PC-3 (cell line): ENCODE results near the gene CNIH2. TPM values are rescaled to one million over a fixed set of nuclear protein-coding genes. Genes with fewer than 3 reads are reported as not detected.
"Not testable (repeated sequence)": the region's sequence is repeated elsewhere in the genome, so short reads cannot be mapped to it uniquely, and the experiment has no call there.

Experiments
- ATAC-seq: fragments of 200-7000 bp; cut with Tn5 transposase; 2 replicates; pipeline ENCODE4 v1.9.1; 2020; ENCODE audit warnings: mild to moderate bottlenecking, moderate library complexity
- BruUV-seq: library from RNA; stranded (reverse); fragments of 400-500 nt; replicated peaks from 2 replicates; lab custom pipeline; 2021; lab: Mats Ljungman, UMichigan
- CTCF ChIA-PET: fragments of 300-600 bp; sonication (Branson Sonifier 250); formaldehyde crosslinking; loops from one replicate; lab custom pipeline; 2022; ENCODE audit warnings: antibody characterized with exemption; lab: Charles Lee
- POLR2A ChIA-PET: fragments of 300-600 bp; sonication (Branson Sonifier 250); formaldehyde crosslinking; loops from one replicate; lab custom pipeline; 2022; ENCODE audit warnings: antibody characterized with exemption; ENCODE audit not compliant: unreplicated experiment; lab: Charles Lee
- DNase-seq: peaks from one replicate; pipeline ENCODE4 v3.0.0-alpha.2; 2015
- H2AFZ ChIP-seq: fragments of 300-600 bp; sonication (generic); 2 replicates; pipeline ENCODE4 v1.6.0; 2016; ENCODE audit warnings: antibody characterized with exemption, low read length
- H3F3A ChIP-seq: fragments of 300-600 bp; sonication (generic); one replicate; pipeline ENCODE4 v1.6.0; 2017; ENCODE audit warnings: antibody characterized with exemption, low read length, control low read depth, mild to moderate bottlenecking; ENCODE audit not compliant: unreplicated experiment
- H3K27ac ChIP-seq: fragments of 300-600 bp; sonication (generic); 2 replicates; pipeline ENCODE4 v1.5.1; 2016; ENCODE audit warnings: mild to moderate bottlenecking, low read length
- H3K27me3 ChIP-seq: fragments of 300-600 bp; sonication (generic); 2 replicates; pipeline ENCODE4 v1.6.1; 2016; ENCODE audit warnings: low read length, mixed read lengths
- H3K36me3 ChIP-seq: fragments of 300-600 bp; sonication (generic); 2 replicates; pipeline ENCODE4 v1.6.1; 2016; ENCODE audit warnings: low read depth, mixed run types, low read length, mixed read lengths
- H3K4me1 ChIP-seq: fragments of 300-600 bp; sonication (generic); 2 replicates; pipeline ENCODE4 v1.5.1; 2016; ENCODE audit warnings: low read length; ENCODE audit not compliant: insufficient read depth
- H3K4me2 ChIP-seq: fragments of 300-600 bp; sonication (generic); 2 replicates; pipeline ENCODE4 v1.6.0; 2016; ENCODE audit warnings: low read length
- H3K4me3 ChIP-seq: fragments of 300-600 bp; sonication (generic); 2 replicates; pipeline ENCODE4 v1.5.1; 2016; ENCODE audit warnings: mild to moderate bottlenecking, low read length, mixed read lengths
- H3K79me2 ChIP-seq: fragments of 300-600 bp; sonication (generic); 2 replicates; pipeline ENCODE4 v1.6.1; 2017; ENCODE audit warnings: low read length, mixed read lengths
- H3K9ac ChIP-seq: fragments of 300-600 bp; sonication (generic); 2 replicates; pipeline ENCODE4 v1.6.0; 2016; ENCODE audit warnings: mild to moderate bottlenecking, low read length
- H3K9me2 ChIP-seq: fragments of 300-600 bp; sonication (generic); replicated peaks from 2 replicates; pipeline ENCODE4 v1.6.1; 2016; ENCODE audit warnings: mixed run types, low read length, mixed read lengths
- H3K9me3 ChIP-seq: fragments of 300-600 bp; sonication (generic); 2 replicates; pipeline ENCODE4 v1.6.1; 2016; ENCODE audit warnings: low read length, mixed read lengths
- H4K20me1 ChIP-seq: fragments of 300-600 bp; sonication (generic); 2 replicates; pipeline ENCODE4 v1.6.1; 2016; ENCODE audit warnings: low read length, mixed read lengths
- EZH2 ChIP-seq: fragments of 300-600 bp; sonication (generic); IDR thresholded peaks from one replicate; pipeline ENCODE4 v1.6.1; 2017; ENCODE audit warnings: antibody characterized with exemption, mild to moderate bottlenecking, low read length; ENCODE audit not compliant: unreplicated experiment
- EZH2phosphoT487 ChIP-seq: fragments of 300-600 bp; sonication (generic); IDR thresholded peaks from 2 replicates; pipeline ENCODE4 v1.6.1; 2018; ENCODE audit warnings: mild to moderate bottlenecking, antibody characterized with exemption, low read length, borderline replicate concordance
- intact Hi-C: fragments of 100-400 bp; cut with micrococcal nuclease; formaldehyde crosslinking; loops from 2 replicates; pipeline ENCODE4 v1.9.0; 2023
- total RNA-seq: library from RNA; depleted of rRNA; stranded (reverse); fragments of >200 nt; gene quantifications from 2 replicates; pipeline ENCODE4 v1.2.3, GENCODE V29; 2014
- TF ChIP-seq, protein P1 (sequence below): fragments of 300-600 bp; sonication (generic); conservative IDR thresholded peaks from 2 replicates; pipeline ENCODE4 v1.5.1; 2017; ENCODE audit warnings: antibody characterized with exemption, low read depth, mild to moderate bottlenecking, low read length

The CNIH2 gene
- total RNA-seq, 1 experiment from 2014 or later: 2.2 TPM

GRCh38 chr11:66302656-66303055, 24.7 kb downstream of the CNIH2 start:
- H3K27me3 ChIP-seq: no peaks in the 10 kb centered on the region

DNA sequence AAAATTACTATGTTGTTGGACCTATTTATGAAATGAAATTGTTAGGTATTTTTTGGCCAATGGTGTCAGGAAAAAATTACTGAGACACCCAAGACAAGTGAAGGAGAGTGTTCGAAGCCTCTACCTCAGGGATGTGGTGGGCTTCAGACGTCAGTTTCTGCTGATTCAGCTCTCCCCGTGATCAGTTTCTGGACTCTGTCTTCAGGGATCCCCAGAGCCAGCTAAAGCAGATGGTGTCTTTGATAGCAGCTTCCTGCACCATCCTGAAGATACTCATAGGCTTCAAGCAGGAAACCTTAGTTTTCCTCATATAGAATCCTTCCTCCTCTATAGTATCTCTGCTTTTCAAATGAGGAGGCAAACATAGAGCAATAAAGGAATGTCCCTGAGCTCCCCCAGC, 31.5 kb downstream of the CNIH2 start:
- Histone ChIP-seq H4K20me1 (no peaks in the 10 kb centered on the region), H3F3A (no peaks in the 10 kb centered on the region), H3K4me2 (no peak overlapping the region), H2AFZ (no peak overlapping the region), H3K4me3 (no peak overlapping the region), H3K9me2 (no peaks in the 10 kb centered on the region), H3K79me2 (no peaks in the 10 kb centered on the region), H3K9ac (no peak overlapping the region), H3K4me1 (peaks cover 5% of the 10 kb centered on the region), H3K9me3 (no peaks in the 10 kb centered on the region), H3K27ac (no peak overlapping the region), H3K27me3 (no peaks in the 10 kb centered on the region), H3K36me3 (no peaks in the 10 kb centered on the region)
- ChIA-PET POLR2A (no interaction called here), CTCF (no interaction called here)
- no TSS peak for BruUV-seq
- intact Hi-C loops: no loop called here
- TF ChIP-seq EZH2phosphoT487 (no peak), EZH2 (no peak)
- TF ChIP-seq, protein P1, sequence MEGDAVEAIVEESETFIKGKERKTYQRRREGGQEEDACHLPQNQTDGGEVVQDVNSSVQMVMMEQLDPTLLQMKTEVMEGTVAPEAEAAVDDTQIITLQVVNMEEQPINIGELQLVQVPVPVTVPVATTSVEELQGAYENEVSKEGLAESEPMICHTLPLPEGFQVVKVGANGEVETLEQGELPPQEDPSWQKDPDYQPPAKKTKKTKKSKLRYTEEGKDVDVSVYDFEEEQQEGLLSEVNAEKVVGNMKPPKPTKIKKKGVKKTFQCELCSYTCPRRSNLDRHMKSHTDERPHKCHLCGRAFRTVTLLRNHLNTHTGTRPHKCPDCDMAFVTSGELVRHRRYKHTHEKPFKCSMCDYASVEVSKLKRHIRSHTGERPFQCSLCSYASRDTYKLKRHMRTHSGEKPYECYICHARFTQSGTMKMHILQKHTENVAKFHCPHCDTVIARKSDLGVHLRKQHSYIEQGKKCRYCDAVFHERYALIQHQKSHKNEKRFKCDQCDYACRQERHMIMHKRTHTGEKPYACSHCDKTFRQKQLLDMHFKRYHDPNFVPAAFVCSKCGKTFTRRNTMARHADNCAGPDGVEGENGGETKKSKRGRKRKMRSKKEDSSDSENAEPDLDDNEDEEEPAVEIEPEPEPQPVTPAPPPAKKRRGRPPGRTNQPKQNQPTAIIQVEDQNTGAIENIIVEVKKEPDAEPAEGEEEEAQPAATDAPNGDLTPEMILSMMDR: no peak
- ATAC-seq: no peak
- DNase-seq: no peak

More at GRCh38 chr11:66302656-66303055, 24.7 kb downstream of the CNIH2 start:
- H3F3A ChIP-seq: no peaks in the 10 kb centered on the region
- no peak overlapping the region for H3K4me2 ChIP-seq
- H3K27ac ChIP-seq: no peak overlapping the region
- intact Hi-C loops: no loop called here
- no TSS peak for BruUV-seq
- no peaks in the 10 kb centered on the region for H3K36me3 ChIP-seq
- DNase-seq (no peak), ATAC-seq (no peak)
- no peak overlapping the region for H3K9ac ChIP-seq
- H3K9me2 ChIP-seq: no peaks in the 10 kb centered on the region
- H2AFZ ChIP-seq: no peak overlapping the region
- no peaks in the 10 kb centered on the region for H3K79me2 ChIP-seq
- TF ChIP-seq EZH2 (no peak), EZH2phosphoT487 (no peak)
- TF ChIP-seq, protein P1: no peak
- POLR2A ChIA-PET: no interaction called here
- H4K20me1 ChIP-seq: no peaks in the 10 kb centered on the region
- H3K4me1 ChIP-seq: no peaks in the 10 kb centered on the region
- H3K9me3 ChIP-seq: no peaks in the 10 kb centered on the region
- H3K4me3 ChIP-seq: no peak overlapping the region
- CTCF ChIA-PET: no interaction called here

DNA sequence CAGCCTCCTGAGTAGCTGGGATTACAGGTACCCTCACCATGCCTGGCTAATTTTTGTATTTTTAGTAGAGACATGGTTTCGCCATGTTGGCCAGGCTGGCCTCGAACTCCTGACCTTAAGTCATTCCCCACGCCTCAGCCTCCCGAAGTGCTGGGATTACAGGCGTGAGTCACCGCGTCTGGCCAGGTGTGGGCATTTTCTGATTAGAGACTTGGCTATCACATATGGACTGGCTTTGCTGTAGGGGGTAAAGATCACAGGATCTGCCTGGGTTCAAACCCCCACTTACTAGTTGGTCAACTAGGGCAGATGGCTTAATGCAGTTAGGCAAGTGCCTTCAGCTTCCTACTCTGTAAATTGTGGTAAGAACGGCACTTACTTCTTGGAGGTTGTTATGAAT, 32.3 kb downstream of the CNIH2 start:
- H3K9me3 ChIP-seq: no peaks in the 10 kb centered on the region
- H3K79me2 ChIP-seq: no peaks in the 10 kb centered on the region
- H3F3A ChIP-seq: no peaks in the 10 kb centered on the region
- H3K4me1 ChIP-seq: peaks cover 5% of the 10 kb centered on the region
- no peaks in the 10 kb centered on the region for H3K27me3 ChIP-seq
- ATAC-seq (no peak), DNase-seq (no peak)
- H4K20me1 ChIP-seq: no peaks in the 10 kb centered on the region
- POLR2A ChIA-PET: no interaction called here
- no peak overlapping the region for H2AFZ ChIP-seq
- TF ChIP-seq EZH2phosphoT487 (no peak), EZH2 (no peak)
- TF ChIP-seq, protein P1: no peak
- H3K4me2 ChIP-seq: no peak overlapping the region
- H3K9ac ChIP-seq: no peak overlapping the region
- intact Hi-C loops: no loop called here
- H3K9me2 ChIP-seq: no peaks in the 10 kb centered on the region
- no TSS peak for BruUV-seq
- H3K27ac ChIP-seq: no peak overlapping the region
- CTCF ChIA-PET: no interaction called here
- no peak overlapping the region for H3K4me3 ChIP-seq
- no peaks in the 10 kb centered on the region for H3K36me3 ChIP-seq

GRCh38 chr11:66310803-66311440, 32.9 kb downstream of the CNIH2 start:
- H3K9ac ChIP-seq, H3K36me3 ChIP-seq, H4K20me1 ChIP-seq, intact Hi-C loops, H3K4me3 ChIP-seq, POLR2A ChIA-PET, H3K27me3 ChIP-seq, BruUV-seq, H3K79me2 ChIP-seq, H3K27ac ChIP-seq, H3K4me2 ChIP-seq, H3K9me2 ChIP-seq, H3K4me1 ChIP-seq, DNase-seq, H3F3A ChIP-seq, ATAC-seq, H2AFZ ChIP-seq, H3K9me3 ChIP-seq: not testable (repeated sequence)
- CTCF ChIA-PET: interaction anchor here (0.5 to 2.3 kb wide), 7 partner anchors 16 to 368 kb away, joined by 3 to 21 read pairs (median 4); partner anchors contain the start of gene RIN1
